ENCODE measurements around the gene NAV1.

The NAV1 gene

DNA sequence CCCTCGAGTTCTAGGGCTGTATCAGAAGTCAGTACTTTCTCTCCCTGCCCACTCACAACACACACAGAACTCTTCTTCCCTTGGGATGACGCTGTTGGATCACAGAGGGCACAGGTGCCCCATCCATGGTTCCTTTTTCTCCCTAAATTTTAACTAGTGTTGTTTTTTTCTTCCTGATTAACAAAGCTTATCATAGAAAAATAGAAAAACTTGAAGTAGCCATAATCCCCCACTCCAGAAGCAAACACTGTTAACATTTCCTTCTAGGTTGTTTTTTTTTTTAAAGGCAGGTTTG lies 27.5 kb downstream of the NAV1 start:
- TF ChIP-seq CTCF (conservative IDR thresholded peaks at IDR 0.05; ENCODE audit: low read depth, low read length), result no peak
- no peak for DNase-seq (ENCODE audit: low read depth)
- no peak overlapping the region for H3K4me3 ChIP-seq (ENCODE audit: low read length)

- no peak for TF ChIP-seq CTCF (conservative IDR thresholded peaks at IDR 0.05; ENCODE audit: low read depth, low read length)
- no peak overlapping the region for H3K4me3 ChIP-seq (ENCODE audit: low read length)
- DNase-seq (ENCODE audit: low read depth), result no peak
Observed at GRCh38 chr1:201566933-201567801, 28.2 kb downstream of the NAV1 start.

DNA sequence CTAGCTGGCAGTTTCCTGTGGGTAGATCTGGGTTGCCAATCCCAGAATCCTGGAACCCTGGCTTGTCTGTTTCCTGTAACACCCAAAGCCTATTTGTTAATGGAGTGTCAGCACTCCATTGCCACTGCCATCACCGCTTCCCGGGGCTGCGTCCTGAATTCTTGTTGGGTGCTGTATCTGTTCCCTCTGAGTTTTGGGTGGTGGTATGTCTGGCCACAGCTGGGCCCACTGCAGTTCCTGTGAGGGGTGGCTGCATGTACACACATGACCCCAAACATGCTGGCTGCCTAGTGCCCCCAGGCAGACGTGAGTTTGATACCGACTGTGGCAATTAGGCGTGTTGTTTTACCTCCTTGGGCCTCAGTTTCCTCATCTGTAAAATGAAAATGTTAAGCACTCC lies 29.3 kb downstream of the NAV1 start:
- no peak for DNase-seq (ENCODE audit: low read depth)
- no peak for TF ChIP-seq CTCF (conservative IDR thresholded peaks at IDR 0.05; ENCODE audit: low read depth, low read length)
- H3K4me3 ChIP-seq (ENCODE audit: low read length), result no peak overlapping the region

DNA sequence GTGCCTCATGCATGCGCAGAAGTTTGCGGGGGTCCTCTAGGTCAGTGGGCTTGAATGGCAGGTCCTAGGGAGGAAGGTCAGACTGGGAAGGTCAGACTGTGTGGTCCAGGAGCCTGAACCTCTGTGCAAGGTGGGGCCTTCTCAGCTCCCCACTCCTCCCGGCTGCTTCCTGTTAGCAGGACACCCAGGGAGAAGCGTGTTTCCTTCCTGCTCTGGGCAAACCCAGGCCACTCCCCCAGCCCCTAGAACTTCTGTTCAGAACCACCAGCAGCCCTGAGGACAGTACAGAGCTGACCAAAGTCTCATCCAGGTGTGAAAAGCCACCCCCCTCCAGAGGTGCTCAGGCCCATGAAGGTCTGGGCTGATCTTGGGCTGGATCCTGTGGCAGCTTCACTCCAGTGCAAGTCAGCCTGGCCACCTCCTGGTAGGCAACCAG lies 29.9 kb downstream of the NAV1 start:
- TF ChIP-seq CTCF (conservative IDR thresholded peaks at IDR 0.05; ENCODE audit: low read depth, low read length), result no peak
- no peak for DNase-seq (ENCODE audit: low read depth)
- H3K4me3 ChIP-seq (ENCODE audit: low read length), result no peak overlapping the region

GRCh38 chr1:201570181-201570885 lies 31.4 kb downstream of the NAV1 start:
- TF ChIP-seq CTCF (conservative IDR thresholded peaks at IDR 0.05; ENCODE audit: low read depth, low read length), result no peak
- no peak for DNase-seq (ENCODE audit: low read depth)
- no peak overlapping the region for H3K4me3 ChIP-seq (ENCODE audit: low read length)

DNA sequence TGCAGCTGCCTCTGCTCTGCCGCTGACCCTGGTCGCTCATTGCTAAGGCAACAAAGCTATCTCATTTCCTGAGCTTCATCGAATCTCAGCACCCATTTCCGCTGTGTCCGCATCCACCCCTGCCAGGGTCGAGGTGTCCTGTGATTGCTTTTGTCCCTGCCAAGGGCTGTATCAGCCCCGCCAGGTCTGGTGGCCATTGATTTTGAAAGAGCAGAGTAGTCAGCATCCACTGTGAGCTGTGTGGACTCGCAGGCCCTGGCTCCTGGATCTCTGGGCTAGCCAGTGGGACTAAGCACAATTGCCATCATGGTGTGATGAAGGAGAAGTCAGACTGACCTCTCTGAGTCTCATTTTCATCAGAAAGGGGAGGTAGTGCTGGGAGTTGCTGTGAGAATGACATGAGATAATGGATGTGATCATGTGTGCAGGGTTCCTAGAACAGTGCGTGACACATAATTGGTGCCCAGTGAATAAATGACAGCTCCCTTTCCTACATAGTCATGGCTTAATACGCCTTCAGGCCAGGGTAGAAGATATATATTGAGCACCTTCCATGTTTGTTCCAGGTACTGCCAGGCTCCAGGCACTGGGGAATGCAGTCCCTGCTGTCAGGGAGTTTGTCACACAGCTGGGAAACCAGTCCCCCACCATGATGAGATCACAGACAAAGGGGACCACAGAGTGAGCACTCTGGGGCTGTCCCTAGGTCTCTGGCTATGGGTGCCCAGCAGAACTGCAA lies 32.1 kb downstream of the NAV1 start:
- H3K4me3 ChIP-seq (ENCODE audit: low read length), result no peak overlapping the region
- no peak for DNase-seq (ENCODE audit: low read depth)
- no peak for TF ChIP-seq CTCF (conservative IDR thresholded peaks at IDR 0.05; ENCODE audit: low read depth, low read length)
